ENCODE measurements around the gene CCND1. TPM values are rescaled to one million over a fixed set of nuclear protein-coding genes. Genes with fewer than 3 reads are reported as not detected.

The CCND1 gene
- total RNA-seq, 1 experiment from 2014 or later = 106 TPM

DNA sequence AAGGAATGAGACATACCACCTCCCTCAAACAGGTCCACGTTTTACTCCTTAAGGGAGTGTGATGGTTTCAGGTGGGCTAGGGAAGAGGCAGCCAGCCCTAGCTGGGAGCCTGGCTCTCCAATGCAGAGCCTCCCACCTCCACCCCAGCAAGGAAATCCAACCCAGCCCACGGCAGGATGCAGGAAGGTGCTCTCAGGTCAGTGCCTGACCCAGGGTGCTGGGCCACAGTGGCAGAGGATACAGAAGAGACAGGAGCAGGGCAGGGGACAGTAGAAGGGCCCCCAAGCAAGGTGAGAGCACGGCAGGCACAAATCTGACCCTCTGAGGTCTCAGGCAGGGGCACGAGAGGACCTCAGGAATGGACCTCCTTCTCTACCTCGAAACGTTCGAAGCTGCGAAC lies 26.9 kb upstream of the CCND1 start:
- CTCF ChIA-PET = no interaction called here
- intact Hi-C loops (cut with micrococcal nuclease) = no loop called here
- Mint-ChIP-seq H3K4me3 (ENCODE audit: unreplicated experiment) (no peak overlapping the region), H3K27ac (ENCODE audit: low read depth, unreplicated experiment) (no peak overlapping the region), H3K27me3 (ENCODE audit: insufficient read depth, unreplicated experiment) (no peaks in the 10 kb centered on the region), H3K9me3 (ENCODE audit: unreplicated experiment) (no peaks in the 10 kb centered on the region), H3K36me3 (ENCODE audit: insufficient read depth, unreplicated experiment) (no peaks in the 10 kb centered on the region), H3K4me1 (ENCODE audit: insufficient read depth, unreplicated experiment) (no peaks in the 10 kb centered on the region)
- BruUV-seq (replicated peaks) = no TSS peak
- DNase-seq (ENCODE audit: unreplicated experiment) = no peak
- POLR2A ChIA-PET = no interaction called here
- TF ChIP-seq, protein P1, sequence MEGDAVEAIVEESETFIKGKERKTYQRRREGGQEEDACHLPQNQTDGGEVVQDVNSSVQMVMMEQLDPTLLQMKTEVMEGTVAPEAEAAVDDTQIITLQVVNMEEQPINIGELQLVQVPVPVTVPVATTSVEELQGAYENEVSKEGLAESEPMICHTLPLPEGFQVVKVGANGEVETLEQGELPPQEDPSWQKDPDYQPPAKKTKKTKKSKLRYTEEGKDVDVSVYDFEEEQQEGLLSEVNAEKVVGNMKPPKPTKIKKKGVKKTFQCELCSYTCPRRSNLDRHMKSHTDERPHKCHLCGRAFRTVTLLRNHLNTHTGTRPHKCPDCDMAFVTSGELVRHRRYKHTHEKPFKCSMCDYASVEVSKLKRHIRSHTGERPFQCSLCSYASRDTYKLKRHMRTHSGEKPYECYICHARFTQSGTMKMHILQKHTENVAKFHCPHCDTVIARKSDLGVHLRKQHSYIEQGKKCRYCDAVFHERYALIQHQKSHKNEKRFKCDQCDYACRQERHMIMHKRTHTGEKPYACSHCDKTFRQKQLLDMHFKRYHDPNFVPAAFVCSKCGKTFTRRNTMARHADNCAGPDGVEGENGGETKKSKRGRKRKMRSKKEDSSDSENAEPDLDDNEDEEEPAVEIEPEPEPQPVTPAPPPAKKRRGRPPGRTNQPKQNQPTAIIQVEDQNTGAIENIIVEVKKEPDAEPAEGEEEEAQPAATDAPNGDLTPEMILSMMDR (IDR thresholded peaks at IDR 0.05; ENCODE audit: unreplicated experiment) = no peak

DNA sequence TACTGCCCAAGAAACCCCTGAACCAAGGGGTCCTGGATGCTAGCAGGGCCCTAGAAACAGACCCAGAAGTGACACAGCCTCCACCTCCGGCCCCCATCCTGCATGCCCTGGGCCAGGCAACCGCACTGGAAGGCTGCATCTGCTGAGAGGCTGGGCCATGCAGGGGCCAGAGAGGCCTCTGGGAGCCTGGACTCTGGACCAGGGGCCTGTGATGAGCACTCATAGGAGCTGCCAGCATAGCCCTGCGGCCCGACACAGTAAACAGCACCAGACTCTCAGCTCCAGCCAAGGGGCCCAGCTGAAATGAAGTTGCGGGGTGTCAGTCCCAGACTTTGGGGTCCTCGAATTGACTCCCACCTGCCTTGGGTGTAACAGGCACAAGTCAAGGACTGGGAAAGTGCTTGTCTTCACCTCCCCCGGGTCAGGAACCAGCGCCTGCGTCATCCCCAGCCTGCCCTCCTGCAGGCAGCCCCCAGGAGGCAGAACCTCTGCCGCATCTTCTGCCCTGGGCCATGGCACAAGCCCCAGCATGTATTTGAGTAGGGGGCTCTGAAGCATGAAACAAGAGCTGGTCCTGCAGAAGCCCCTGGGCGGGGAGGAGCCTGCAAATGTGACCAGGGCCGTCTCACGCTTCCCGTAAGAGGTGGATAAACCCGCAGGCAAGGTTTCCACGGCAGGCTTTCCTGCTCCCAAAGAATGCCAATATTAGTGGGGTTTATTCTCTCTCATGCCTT lies 25.2 kb upstream of the CCND1 start:
- H3K4me1 Mint-ChIP-seq (ENCODE audit: insufficient read depth, unreplicated experiment) = no peaks in the 10 kb centered on the region
- no TSS peak for BruUV-seq (replicated peaks)
- intact Hi-C loops (cut with micrococcal nuclease) = no loop called here
- TF ChIP-seq, protein P1 (IDR thresholded peaks at IDR 0.05; ENCODE audit: unreplicated experiment) = no peak
- ChIA-PET POLR2A (no interaction called here), CTCF (no interaction called here)
- H3K27ac Mint-ChIP-seq (ENCODE audit: low read depth, unreplicated experiment) = no peak overlapping the region
- no peaks in the 10 kb centered on the region for H3K9me3 Mint-ChIP-seq (ENCODE audit: unreplicated experiment)
- no peak overlapping the region for H3K4me3 Mint-ChIP-seq (ENCODE audit: unreplicated experiment)
- H3K27me3 Mint-ChIP-seq (ENCODE audit: insufficient read depth, unreplicated experiment) = no peaks in the 10 kb centered on the region
- DNase-seq (ENCODE audit: unreplicated experiment) = no peak
- no peaks in the 10 kb centered on the region for H3K36me3 Mint-ChIP-seq (ENCODE audit: insufficient read depth, unreplicated experiment)

DNA sequence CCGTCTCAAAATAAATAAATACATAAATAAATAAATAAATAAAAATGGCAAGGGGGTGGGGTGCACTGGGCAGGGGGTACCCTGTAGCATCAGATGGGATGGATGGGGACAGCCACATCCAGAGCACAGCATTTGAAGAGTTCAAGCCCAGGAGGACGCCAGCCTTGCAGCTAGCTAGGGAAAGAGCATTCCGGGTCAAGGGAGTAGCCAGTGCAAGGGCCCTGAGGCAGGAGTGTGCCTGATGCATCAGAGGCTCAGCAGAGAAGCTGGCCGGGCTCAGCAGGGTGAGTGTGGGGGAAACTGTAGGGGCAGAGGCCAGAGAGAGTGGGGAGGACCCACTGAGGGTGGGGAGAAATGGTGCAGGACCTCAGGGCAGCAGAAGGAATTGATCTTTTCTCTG lies 23.7 kb upstream of the CCND1 start:
- Mint-ChIP-seq H3K27me3 (ENCODE audit: insufficient read depth, unreplicated experiment) (no peaks in the 10 kb centered on the region), H3K36me3 (ENCODE audit: insufficient read depth, unreplicated experiment) (no peaks in the 10 kb centered on the region), H3K4me3 (ENCODE audit: unreplicated experiment) (no peak overlapping the region), H3K27ac (ENCODE audit: low read depth, unreplicated experiment) (no peak overlapping the region), H3K4me1 (ENCODE audit: insufficient read depth, unreplicated experiment) (no peaks in the 10 kb centered on the region), H3K9me3 (ENCODE audit: unreplicated experiment) (no peaks in the 10 kb centered on the region)
- CTCF ChIA-PET = no interaction called here
- intact Hi-C loops (cut with micrococcal nuclease) = no loop called here
- BruUV-seq (replicated peaks) = no TSS peak
- POLR2A ChIA-PET = no interaction called here
- no peak for DNase-seq (ENCODE audit: unreplicated experiment)
- TF ChIP-seq, protein P1 (IDR thresholded peaks at IDR 0.05; ENCODE audit: unreplicated experiment) = no peak

DNA sequence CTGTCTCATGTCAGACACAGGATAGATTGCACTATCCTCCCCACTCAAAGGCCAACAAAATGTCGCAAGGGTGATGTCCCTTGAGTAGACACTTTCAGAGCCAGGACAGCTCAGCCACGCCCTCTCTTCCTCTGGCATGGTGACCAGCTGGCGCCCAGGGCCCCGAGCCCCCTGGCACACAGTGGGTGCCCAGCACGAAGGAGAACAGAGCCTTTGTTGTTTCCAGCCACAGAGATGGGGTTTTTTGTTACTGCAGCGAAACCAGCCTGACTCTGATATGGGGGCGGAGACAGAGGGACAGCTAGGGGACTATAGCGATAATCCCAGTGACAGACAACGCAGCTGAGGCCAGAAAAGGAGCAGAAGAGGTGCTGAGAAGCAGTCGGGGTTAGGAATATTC lies 23.3 kb upstream of the CCND1 start:
- no peaks in the 10 kb centered on the region for H3K9me3 Mint-ChIP-seq (ENCODE audit: unreplicated experiment)
- DNase-seq (ENCODE audit: unreplicated experiment) = no peak
- TF ChIP-seq, protein P1 (IDR thresholded peaks at IDR 0.05; ENCODE audit: unreplicated experiment) = no peak
- ChIA-PET CTCF (no interaction called here), POLR2A (no interaction called here)
- no TSS peak for BruUV-seq (replicated peaks)
- H3K27me3 Mint-ChIP-seq (ENCODE audit: insufficient read depth, unreplicated experiment) = no peaks in the 10 kb centered on the region
- intact Hi-C loops (cut with micrococcal nuclease) = no loop called here
- no peak overlapping the region for H3K4me3 Mint-ChIP-seq (ENCODE audit: unreplicated experiment)
- H3K27ac Mint-ChIP-seq (ENCODE audit: low read depth, unreplicated experiment) = no peak overlapping the region
- H3K36me3 Mint-ChIP-seq (ENCODE audit: insufficient read depth, unreplicated experiment) = no peaks in the 10 kb centered on the region
- no peaks in the 10 kb centered on the region for H3K4me1 Mint-ChIP-seq (ENCODE audit: insufficient read depth, unreplicated experiment)
